Stimulated activated CD4-positive, alpha-beta T cell treated with anti-CD3 and anti-CD28 coated beads, Interleukin-1b, Interleukin-23, amount 100 ng/mL, for 24 hours (primary cell): ENCODE data around the gene GARS1.
A peak's percentile ranks its signal among the peaks of the same experiment; 100 is the strongest.
"Not testable (repeated sequence)": the region's sequence is repeated elsewhere in the genome, so short reads cannot be mapped to it uniquely, and the experiment has no call there.

Source experiments
- DNase-seq, 4 experiments: peaks; one replicate each; pipeline ENCODE4 v3.0.0-alpha.2; 2020; ENCODE audit warnings: low read depth in 4 of 4, low spot score in 1 of 4

The GARS1 gene

DNA sequence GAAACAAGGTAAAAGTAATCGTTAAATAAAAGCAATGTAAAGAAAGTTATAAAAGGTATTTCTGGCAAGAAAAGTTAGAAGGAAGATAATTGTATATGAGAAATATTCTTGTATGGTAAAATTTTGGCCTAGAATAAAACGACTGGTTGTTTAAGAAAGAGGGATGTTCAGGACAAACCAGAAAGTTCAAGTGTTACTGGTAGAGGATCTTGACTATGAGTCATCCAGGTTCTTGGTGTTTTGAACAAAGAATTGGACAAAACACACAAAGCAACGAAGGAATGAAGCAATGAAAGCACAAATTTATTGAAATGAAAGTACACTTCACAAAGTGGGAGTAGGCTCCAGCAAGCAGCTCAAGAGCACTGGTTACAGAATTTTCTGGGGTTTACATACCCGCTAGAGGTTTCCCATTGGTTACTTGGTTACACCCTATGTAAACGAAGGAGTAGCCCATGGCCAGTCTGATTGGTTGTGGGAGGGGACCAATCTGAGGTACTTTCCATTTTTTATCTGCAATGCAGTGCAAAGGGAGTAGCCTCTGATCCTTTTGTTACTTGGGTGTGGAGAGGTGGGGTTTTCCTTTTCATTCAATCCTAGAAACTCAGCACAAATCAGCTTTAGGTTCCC, 22.4 kb upstream of the GARS1 start:
- DNase-seq: no peak

DNA sequence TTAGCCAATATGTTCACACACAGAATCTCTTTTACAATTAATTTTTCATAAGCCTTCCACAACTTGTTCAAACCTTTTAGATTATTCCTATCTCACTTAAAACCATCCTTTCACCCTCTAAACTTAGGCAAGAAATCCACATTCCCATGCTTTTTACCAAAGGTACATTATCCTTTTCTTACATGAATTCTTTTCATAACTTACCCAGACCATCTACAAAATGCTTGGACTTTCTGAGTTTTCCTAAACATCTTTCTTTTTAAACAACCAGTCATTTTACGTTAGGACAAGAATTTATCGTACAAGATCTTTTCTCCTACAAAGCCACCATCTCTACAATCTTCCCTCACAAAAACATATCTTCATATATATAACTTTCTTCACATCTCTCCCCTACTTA, 18.8 kb upstream of the GARS1 start:
- no peak for DNase-seq

DNA sequence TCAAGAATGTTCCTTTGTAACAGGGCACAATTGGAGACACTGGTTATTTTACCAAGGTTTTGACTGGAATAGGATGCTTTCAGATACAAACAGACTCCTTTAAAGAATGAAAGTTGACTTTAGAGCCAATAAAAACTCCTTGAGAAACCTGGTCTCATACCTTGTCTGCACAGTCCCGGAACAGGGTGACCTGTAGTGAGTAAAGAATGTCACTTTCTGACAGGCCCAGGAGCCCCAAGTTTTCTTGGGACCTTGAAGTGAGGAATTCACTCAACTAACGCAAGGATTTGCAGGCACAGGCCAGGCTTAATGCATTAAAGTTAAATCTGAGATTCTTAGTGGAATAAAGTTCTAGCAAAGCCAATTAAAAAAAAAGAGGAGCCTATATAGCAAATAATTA, 11.5 kb upstream of the GARS1 start:
- no peak for DNase-seq

DNA sequence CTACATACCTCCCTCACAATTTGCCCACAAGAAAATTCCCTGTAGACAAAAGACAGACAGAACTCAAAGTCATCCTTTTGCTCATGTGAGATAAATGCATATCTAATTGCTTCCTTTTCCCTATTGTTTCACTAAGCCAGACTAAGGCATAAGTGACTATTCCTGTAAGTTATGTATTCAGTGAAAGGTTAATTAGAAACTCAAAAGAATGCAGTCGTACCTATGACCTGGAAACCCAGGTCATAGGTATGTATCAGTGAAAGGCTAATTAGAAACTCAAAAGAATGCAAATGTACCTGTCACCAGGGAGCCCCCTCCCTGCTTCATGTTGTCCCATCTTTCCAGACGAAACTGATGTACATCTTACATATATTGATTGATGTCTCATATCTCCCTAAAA, 10.3 kb upstream of the GARS1 start:
- no peak for DNase-seq

DNA sequence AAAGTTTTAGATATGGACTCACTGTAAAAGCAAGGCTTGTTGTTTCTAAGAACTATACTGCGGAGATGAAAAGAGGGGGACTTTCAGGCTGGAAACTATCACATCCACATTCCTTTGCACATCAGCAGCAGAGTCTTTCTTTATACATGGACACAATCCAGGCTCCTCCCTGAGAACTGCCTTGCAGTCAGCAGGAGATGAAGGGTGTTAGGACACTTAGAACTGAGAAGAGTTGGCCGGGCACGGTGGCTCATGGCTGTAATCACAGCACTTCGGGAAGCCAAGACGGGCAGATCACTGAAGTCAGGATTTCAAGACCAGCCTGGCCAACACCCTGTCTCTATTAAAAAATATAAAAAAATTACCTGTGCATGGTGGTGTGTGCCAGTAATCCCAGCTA, 9.7 kb upstream of the GARS1 start:
- no peak for DNase-seq

DNA sequence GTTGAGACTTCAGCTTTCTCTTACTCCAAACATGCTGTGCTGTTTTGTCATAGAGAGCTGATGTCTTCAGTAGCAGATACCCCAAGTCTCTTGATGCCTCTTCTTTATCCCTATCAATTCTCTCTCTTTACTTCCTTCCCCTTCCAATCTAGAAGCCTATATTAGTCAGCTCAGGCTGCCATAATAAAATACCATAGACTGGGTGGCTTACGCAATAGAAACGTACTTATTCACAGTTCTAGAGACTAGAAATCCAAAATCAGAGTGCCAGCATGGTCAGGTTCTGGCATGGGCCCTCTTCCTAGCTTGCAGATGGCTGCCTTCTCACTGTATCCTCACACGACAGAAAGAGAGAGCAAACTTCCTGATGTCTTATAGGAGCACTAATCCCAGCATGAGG, 9.0 kb upstream of the GARS1 start:
- no peak for DNase-seq

DNA sequence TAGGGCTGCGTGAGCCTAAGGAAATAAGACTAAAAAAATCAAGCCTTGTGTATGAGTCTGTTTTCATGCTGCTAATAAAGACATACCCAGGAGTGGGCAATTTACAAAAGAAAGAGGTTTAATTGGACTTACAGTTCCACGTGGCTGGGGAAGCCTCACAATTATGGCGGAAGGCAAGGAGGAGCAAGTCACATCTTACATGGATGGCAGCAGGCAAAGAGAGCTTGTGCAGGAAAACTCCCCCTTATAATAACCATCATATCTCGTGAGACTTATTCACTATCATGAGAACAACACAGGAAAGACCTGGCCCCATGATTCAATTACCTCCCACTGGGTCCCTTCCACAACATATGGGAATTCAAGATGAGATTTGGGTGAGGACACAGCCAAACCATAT, 7.1 kb upstream of the GARS1 start:
- not testable (repeated sequence) for DNase-seq

DNA sequence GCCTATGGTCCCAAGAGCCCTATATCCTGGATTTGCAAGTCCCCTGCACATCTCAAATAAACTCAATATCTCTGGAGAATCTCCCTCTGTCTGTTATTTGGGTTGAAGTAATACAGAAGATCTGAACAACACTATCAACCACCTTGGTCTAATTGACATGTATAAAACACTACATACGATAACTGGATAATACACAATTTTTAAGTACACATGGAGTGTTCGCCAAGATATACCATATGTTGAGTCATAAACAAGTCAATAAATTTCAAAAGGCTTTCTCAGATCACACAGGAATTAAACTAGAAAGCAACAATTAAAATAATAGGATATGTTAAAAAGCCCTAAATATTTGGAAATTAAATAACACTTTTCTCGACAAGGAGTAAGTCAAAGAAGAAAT, 5.6 kb upstream of the GARS1 start:
- no peak for DNase-seq

DNA sequence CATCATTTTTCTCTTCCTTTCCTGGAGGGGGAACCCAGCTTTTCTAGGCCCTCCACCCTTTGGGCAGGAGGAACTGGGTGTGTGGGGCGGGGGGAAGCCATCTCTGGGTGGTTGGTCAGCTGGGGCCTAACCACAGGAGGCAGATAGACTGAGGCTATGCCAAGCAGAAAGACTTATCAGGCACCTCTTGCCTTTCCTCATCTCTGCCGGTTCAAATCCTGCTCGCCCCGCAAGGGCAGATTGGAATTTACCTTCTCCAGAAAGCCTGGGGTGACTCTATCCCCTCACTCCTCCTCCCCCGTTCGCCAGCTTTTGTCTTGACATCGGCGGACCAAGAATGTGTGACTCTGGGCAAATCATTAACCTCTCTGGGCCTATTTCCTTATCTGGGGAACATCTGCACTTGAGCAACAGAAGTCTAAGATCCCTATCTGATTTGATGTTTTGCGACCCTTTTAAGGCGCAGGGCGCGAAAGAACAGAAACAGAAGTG, 584 bp upstream of the GARS1 start:
- DNase-seq: peak in 2 of 4 experiments; percentile 23 to 25

DNA sequence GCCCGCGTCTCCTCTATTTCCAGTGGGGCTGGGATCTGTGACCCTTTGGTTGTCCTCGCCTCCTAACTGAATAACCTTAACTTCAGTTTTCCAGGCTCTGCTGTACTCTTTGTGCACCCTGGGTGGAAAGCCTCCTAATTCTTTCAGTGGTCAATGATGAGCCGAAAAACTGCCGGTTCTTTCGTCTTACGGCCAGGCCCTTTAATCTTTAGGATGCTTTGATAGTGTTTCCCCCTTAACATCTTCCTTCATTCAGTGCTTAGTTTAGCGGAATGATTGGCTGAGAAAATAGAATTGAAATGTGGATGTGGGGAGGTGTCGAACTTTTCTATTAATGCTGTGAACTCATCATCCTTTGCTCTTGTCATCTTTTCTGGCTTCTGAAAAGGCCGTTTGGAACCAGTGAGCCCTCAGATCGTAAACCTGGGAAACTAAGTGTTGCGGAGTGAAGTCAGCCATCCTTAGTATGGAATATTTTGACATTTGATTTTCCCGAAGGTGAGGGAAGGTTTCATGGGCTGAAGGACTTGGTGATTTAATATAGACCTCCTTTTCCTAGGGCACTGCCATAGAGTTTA, 847 bp downstream of the GARS1 start:
- no peak for DNase-seq

DNA sequence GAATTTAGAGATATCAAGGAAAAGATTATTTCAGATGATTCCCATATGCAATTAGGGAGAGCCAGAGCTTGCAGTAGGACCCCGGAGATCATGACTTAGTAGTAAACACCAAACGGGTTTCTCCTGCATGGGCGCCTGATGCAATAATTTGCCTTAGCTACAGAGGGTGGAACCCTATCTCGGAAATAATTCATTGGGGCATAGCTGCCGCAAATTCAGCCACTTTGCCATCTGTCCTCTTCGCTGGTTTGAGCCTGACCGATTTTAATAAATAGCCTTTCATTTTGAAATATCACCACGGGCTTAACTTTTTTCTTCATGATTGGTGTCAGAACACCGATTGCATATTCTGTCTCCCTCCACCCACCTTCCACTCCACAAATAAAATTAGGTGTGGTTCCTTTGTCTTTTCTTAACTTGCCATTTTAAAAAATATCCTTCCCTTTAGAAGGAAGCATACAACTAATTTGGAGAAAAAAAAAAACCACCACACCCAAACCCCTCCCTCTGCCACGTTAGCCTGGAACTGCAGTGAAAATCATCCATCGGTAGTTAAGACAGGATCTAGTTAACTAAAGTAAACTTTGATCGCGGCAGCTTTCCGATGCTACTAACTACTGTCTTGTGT, 1.4 kb downstream of the GARS1 start:
- DNase-seq: no peak

DNA sequence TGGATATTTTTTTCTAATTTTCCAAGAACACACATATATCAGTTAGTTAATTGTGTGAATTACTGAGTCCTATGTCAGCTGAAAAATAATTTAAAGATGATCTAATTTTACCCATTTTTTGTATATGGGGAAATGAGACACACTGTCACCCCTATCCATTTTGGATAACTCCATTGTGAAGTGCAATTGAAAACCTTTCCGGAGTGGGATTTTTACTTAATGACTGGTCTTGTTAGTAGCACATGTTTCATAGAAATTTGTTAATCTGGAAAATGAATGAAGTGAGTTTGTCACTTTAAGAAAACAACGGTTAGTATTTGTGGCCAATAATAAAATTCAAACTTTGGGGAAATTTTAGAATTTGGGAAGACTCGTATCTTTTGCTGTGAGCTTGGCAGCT, 2.0 kb downstream of the GARS1 start:
- no peak for DNase-seq

DNA sequence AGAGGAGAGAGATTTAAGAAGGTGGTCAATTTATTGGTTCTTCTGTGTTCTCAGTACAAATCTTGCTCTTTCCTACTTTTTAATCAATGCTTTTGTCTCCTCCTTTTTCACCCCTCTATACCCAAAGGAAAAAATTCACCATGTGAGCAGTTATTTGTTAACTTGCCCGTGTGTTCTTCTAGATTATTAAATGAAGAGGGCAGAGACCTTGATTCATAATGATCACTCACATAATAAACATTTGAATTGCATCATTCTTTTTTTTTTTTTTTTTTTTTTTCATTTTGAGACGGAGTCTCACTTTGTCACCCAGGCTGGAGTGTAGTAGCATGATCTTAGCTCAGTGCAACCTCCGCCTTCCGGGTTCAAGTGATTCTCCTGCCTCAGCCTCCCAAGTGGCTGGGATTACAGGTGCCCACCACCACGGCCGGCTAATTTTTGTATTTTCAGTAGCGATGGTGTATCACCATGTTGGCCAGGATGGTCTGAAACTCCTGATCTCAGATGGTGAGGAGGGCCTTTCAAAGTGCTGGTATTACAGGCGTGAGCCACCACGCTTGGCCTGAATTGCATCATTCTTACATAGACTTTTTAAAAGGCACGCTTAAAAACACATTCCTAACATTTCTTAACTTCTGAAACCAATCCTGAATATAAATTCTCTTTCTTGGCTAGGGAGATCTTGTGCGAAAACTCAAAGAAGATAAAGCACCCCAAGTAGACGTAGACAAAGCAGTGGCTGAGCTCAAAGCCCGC, 3.6 kb downstream of the GARS1 start:
- DNase-seq: no peak

DNA sequence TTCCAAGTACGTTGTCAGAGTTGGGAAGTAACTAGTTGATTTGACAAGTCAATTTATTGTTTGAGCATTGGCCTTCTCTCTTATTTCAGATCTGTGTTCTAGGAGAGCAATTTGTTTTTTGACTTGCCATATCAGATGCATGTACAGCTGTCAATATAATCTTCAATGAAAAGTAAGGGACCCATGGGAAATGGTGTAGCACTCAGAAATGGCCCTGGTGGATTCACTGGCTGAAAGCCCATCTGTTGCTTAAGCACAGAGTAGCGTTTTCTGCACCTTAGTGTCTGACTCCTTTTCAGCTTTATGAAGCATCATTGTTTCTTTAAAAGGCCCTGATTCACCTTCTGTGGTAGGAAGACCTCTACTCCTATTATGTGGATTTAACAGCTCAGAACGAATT, 10.2 kb downstream of the GARS1 start:
- DNase-seq: no peak

DNA sequence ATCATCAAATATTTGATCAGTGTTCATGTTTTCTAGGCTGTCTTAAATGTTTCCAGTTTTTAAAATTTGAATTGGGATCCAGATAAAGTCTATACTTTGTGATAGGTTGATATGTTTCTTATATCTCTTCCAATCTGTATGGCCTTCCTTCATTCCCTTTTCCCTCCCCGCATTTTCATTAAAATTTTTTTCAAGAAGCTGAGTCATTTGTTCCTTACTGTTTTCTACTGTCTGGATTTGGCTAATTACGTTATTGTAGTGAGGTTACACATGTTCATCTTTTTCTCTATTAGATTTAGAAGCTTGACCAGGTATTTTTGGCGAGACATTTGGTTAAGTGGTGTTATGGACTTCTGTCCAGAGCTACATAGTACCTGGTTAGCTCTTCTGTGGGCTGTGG, 11.2 kb downstream of the GARS1 start:
- DNase-seq: no peak

DNA sequence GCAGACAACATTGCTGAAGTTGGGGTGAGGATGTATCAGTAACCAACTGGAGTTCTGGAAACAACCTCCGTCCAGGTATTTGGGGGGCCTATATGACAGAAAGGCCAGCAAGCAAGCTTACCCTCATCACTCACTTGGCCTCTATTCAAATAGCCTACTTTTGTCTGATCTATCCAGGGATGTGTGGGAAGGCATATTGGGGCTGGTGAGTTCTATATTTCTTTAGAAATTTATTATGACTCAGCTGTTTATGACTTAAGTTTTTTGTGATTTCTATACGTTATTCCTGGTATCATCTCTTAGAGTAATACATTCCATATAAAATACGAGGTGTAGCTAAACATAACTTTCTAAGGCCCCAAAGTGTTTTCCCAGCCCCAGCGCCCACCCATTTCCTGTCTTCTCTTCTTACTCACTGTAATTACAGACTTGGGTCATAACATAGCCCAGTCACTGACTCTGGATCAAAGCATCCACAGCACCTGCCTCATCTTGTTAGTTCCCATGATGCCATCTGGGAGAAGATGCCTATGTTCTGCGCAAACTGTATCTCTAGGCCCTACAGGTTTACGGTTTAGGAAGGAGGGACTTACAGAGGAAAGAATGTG, 18.1 kb downstream of the GARS1 start:
- DNase-seq: peak in 1 of 4 experiments; percentile 27

DNA sequence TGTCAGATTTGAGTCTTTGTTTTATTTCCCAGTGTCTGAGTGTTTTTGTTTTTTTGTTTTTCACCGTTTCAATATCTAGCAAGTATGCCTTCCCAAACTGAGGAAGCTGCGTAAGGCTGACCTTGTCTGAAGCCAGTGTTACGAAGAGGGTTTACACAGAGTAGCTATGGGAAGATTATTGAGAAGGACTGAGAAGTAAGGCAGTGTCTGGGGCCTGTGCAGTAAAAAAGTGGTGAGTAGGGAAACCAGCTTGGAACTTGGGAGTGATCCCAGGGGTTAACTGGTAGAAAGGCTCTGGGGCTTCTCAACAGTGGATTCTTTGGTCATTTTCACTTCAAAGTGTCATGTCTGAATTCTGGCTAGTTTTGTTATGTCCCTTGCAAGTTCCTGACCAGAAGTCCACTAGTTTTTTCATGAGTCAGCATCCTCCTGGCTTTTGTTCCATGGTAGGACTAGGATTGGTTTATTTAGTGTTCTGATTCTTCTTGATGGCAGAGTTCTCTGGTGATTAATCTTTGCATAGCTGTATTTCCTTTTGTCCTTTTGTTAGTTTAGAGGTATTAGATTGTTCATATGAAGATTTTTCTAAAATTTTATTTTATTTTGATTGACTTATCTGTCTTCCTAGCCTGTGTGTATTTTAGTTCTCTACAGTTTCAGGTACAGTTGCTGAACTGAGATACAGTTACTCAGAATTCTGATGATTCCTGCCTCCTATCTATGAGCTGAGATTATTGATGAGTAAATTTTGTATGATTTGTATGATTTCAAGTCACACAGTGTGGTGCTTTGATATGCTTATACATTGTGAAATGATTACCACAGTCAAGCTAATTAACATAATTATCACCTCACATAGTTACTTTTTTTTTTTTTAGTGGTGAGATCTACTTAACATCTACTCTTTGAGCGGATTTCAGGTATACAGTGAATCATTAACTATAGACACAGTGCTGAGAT, 19.0 kb downstream of the GARS1 start:
- DNase-seq: no peak

DNA sequence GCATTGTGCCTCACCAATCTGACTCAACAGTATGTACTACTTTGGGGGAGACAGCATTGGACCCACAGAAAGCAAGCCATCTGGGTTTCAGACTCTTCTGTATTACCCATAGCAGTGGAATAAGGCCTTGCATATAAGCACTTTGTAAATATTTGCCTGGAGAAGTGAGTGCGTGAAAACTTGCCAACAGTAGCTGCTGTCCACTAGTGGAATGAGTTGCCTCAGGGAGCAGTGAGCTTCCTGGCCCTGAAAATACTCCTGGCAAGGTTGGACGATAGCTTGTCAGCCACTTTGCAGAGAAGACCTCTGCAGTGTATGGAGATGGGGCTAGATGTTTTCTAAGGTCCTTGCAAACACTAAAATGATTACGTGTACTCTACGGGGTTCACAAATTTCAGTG, 21.6 kb downstream of the GARS1 start:
- no peak for DNase-seq

DNA sequence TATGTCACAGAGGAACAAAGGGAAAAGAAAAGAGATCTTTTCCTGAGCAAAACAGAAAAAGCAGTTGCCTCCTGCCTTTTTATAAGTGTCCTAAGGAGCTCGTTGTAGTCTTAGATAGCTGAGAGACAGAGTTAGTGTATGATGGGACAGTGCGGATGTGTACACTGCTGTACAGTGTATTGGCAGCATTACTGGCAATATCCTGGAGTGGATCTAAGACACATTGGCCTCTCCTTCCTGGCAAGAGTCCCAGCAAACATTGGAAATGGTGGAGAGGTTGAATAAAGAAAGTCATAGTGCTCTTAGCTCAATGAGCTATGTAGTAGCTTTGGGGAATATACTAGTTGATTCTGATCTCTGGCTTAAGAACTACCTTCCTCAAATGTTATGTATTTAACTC, 22.7 kb downstream of the GARS1 start:
- DNase-seq: no peak

DNA sequence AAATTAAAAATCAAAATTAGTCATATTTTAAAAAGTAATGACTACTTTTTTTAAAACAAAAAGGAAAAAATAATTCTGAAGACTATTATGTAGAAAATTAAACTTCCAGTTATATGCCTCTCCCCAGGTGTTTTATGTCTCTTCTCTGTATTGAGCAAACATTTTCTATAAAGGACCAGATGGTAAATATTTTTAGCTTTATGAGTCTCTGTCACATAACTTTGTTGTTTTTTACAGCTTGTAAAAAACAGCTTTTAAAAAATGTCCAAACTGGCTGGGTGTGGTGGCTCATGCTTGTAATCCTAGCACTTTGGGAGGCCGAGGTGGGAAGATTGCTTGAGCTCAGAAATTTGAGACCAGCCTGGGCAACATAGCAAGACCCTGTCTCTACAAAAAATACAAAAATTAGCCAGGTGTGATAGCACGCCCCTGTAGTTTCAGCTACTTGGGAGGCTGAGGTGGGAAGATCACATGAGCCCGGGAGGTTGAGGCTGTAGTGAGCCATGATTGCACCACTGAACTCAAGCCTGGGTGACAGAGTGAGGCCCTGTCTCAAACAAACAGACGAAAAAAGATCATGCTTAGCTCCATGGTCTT, 23.5 kb downstream of the GARS1 start:
- no peak for DNase-seq
